PC-3 (cell line): ENCODE measurements around the gene ZNF148. TPM values are rescaled to one million over a fixed set of nuclear protein-coding genes. Genes with fewer than 3 reads are reported as not detected.
A peak's percentile ranks its signal among the peaks of the same experiment; 100 is the strongest.

Experiments used
- ATAC-seq: fragments of 200-7000 bp; cut with Tn5 transposase; 2 replicates; pipeline ENCODE4 v1.9.1; 2020; ENCODE audit warnings: mild to moderate bottlenecking, moderate library complexity
- BruUV-seq: library from RNA; stranded (reverse); fragments of 400-500 nt; replicated peaks from 2 replicates; lab custom pipeline; 2021; lab: Mats Ljungman, UMichigan
- CTCF ChIA-PET: fragments of 300-600 bp; sonication (Branson Sonifier 250); formaldehyde crosslinking; loops from one replicate; lab custom pipeline; 2022; ENCODE audit warnings: antibody characterized with exemption; lab: Charles Lee
- POLR2A ChIA-PET: fragments of 300-600 bp; sonication (Branson Sonifier 250); formaldehyde crosslinking; loops from one replicate; lab custom pipeline; 2022; ENCODE audit warnings: antibody characterized with exemption; ENCODE audit not compliant: unreplicated experiment; lab: Charles Lee
- DNase-seq: peaks from one replicate; pipeline ENCODE4 v3.0.0-alpha.2; 2015
- H2AFZ ChIP-seq: fragments of 300-600 bp; sonication (generic); 2 replicates; pipeline ENCODE4 v1.6.0; 2016; ENCODE audit warnings: antibody characterized with exemption, low read length
- H3F3A ChIP-seq: fragments of 300-600 bp; sonication (generic); one replicate; pipeline ENCODE4 v1.6.0; 2017; ENCODE audit warnings: antibody characterized with exemption, low read length, control low read depth, mild to moderate bottlenecking; ENCODE audit not compliant: unreplicated experiment
- H3K27ac ChIP-seq: fragments of 300-600 bp; sonication (generic); 2 replicates; pipeline ENCODE4 v1.5.1; 2016; ENCODE audit warnings: mild to moderate bottlenecking, low read length
- H3K27me3 ChIP-seq: fragments of 300-600 bp; sonication (generic); 2 replicates; pipeline ENCODE4 v1.6.1; 2016; ENCODE audit warnings: low read length, mixed read lengths
- H3K36me3 ChIP-seq: fragments of 300-600 bp; sonication (generic); 2 replicates; pipeline ENCODE4 v1.6.1; 2016; ENCODE audit warnings: low read depth, mixed run types, low read length, mixed read lengths
- H3K4me1 ChIP-seq: fragments of 300-600 bp; sonication (generic); 2 replicates; pipeline ENCODE4 v1.5.1; 2016; ENCODE audit warnings: low read length; ENCODE audit not compliant: insufficient read depth
- H3K4me2 ChIP-seq: fragments of 300-600 bp; sonication (generic); 2 replicates; pipeline ENCODE4 v1.6.0; 2016; ENCODE audit warnings: low read length
- H3K4me3 ChIP-seq: fragments of 300-600 bp; sonication (generic); 2 replicates; pipeline ENCODE4 v1.5.1; 2016; ENCODE audit warnings: mild to moderate bottlenecking, low read length, mixed read lengths
- H3K79me2 ChIP-seq: fragments of 300-600 bp; sonication (generic); 2 replicates; pipeline ENCODE4 v1.6.1; 2017; ENCODE audit warnings: low read length, mixed read lengths
- H3K9ac ChIP-seq: fragments of 300-600 bp; sonication (generic); 2 replicates; pipeline ENCODE4 v1.6.0; 2016; ENCODE audit warnings: mild to moderate bottlenecking, low read length
- H3K9me2 ChIP-seq: fragments of 300-600 bp; sonication (generic); replicated peaks from 2 replicates; pipeline ENCODE4 v1.6.1; 2016; ENCODE audit warnings: mixed run types, low read length, mixed read lengths
- H3K9me3 ChIP-seq: fragments of 300-600 bp; sonication (generic); 2 replicates; pipeline ENCODE4 v1.6.1; 2016; ENCODE audit warnings: low read length, mixed read lengths
- H4K20me1 ChIP-seq: fragments of 300-600 bp; sonication (generic); 2 replicates; pipeline ENCODE4 v1.6.1; 2016; ENCODE audit warnings: low read length, mixed read lengths
- EZH2 ChIP-seq: fragments of 300-600 bp; sonication (generic); IDR thresholded peaks from one replicate; pipeline ENCODE4 v1.6.1; 2017; ENCODE audit warnings: antibody characterized with exemption, mild to moderate bottlenecking, low read length; ENCODE audit not compliant: unreplicated experiment
- EZH2phosphoT487 ChIP-seq: fragments of 300-600 bp; sonication (generic); IDR thresholded peaks from 2 replicates; pipeline ENCODE4 v1.6.1; 2018; ENCODE audit warnings: mild to moderate bottlenecking, antibody characterized with exemption, low read length, borderline replicate concordance
- intact Hi-C: fragments of 100-400 bp; cut with micrococcal nuclease; formaldehyde crosslinking; loops from 2 replicates; pipeline ENCODE4 v1.9.0; 2023
- total RNA-seq: library from RNA; depleted of rRNA; stranded (reverse); fragments of >200 nt; gene quantifications from 2 replicates; pipeline ENCODE4 v1.2.3, GENCODE V29; 2014
- TF ChIP-seq, protein P1 (sequence below): fragments of 300-600 bp; sonication (generic); conservative IDR thresholded peaks from 2 replicates; pipeline ENCODE4 v1.5.1; 2017; ENCODE audit warnings: antibody characterized with exemption, low read depth, mild to moderate bottlenecking, low read length

ZNF148 gene
- total RNA-seq, 1 experiment from 2014 or later = 18.1 TPM

DNA sequence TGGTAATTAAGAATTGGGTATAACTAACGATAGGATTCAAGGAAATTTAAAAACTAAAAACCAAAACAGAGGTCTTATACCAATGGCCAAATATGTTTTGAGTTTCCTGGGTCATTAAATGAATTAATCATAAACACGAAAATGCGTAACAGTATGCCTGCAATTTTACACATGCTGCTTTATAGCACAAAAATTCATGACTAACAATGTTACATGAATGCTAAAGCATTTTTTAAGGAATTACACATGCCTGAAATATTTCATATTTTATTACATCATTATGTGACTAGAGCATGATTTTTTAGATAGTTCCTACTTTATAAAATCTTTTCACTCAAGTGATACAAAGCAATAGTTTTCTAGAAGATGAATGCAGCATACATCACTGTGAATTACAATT, 74.7 kb downstream of the ZNF148 start:
- Histone ChIP-seq H4K20me1 (no peaks in the 10 kb centered on the region), H3K36me3 (no peaks in the 10 kb centered on the region), H2AFZ (no peak overlapping the region), H3F3A (no peaks in the 10 kb centered on the region), H3K4me2 (peak overlapping the region; percentile 19; the same call in 1 of the 2 replicates), H3K4me3 (no peak overlapping the region), H3K79me2 (peaks cover 39% of the 10 kb centered on the region), H3K27ac (no peak overlapping the region), H3K9ac (no peak overlapping the region), H3K27me3 (no peaks in the 10 kb centered on the region), H3K9me2 (no peaks in the 10 kb centered on the region), H3K9me3 (no peaks in the 10 kb centered on the region), H3K4me1 (peaks cover 13% of the 10 kb centered on the region)
- intact Hi-C loops = no loop called here
- TF ChIP-seq, protein P1, sequence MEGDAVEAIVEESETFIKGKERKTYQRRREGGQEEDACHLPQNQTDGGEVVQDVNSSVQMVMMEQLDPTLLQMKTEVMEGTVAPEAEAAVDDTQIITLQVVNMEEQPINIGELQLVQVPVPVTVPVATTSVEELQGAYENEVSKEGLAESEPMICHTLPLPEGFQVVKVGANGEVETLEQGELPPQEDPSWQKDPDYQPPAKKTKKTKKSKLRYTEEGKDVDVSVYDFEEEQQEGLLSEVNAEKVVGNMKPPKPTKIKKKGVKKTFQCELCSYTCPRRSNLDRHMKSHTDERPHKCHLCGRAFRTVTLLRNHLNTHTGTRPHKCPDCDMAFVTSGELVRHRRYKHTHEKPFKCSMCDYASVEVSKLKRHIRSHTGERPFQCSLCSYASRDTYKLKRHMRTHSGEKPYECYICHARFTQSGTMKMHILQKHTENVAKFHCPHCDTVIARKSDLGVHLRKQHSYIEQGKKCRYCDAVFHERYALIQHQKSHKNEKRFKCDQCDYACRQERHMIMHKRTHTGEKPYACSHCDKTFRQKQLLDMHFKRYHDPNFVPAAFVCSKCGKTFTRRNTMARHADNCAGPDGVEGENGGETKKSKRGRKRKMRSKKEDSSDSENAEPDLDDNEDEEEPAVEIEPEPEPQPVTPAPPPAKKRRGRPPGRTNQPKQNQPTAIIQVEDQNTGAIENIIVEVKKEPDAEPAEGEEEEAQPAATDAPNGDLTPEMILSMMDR = no peak
- TF ChIP-seq EZH2 = no peak
- TF ChIP-seq EZH2phosphoT487 = no peak
- DNase-seq (peak; percentile 71), ATAC-seq (peak; percentile 64)
- CTCF ChIA-PET = no interaction called here
- POLR2A ChIA-PET = no interaction called here
- no TSS peak for BruUV-seq

DNA sequence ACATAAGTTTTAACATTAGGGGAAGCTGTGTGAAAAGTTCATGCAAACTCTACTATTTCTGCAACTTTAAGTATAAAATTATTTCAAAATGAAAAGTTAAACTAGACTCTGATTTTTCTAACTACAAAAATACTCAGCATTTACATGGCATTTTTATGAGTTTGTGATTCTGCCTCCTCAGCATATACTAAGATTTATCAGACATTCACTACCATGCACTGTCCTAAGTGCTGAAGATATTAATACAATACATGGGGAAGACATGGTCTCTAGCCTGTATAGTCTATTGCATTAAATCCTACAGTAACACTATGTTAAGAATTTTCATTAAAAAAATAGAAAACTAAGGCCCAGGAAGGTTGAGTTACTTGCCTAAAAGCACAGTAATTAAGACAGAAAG, 80.7 kb downstream of the ZNF148 start:
- no peaks in the 10 kb centered on the region for H3K9me2 ChIP-seq
- H3K36me3 ChIP-seq = no peaks in the 10 kb centered on the region
- ATAC-seq (no peak), DNase-seq (no peak)
- no peak overlapping the region for H3K4me3 ChIP-seq
- intact Hi-C loops = no loop called here
- H2AFZ ChIP-seq = no peak overlapping the region
- H3K4me2 ChIP-seq = no peak overlapping the region
- no peaks in the 10 kb centered on the region for H3K4me1 ChIP-seq
- peaks cover 21% of the 10 kb centered on the region for H3K79me2 ChIP-seq
- H3K9ac ChIP-seq = no peak overlapping the region
- no peak for TF ChIP-seq EZH2
- no peak for TF ChIP-seq EZH2phosphoT487
- TF ChIP-seq, protein P1 = no peak
- ChIA-PET CTCF (no interaction called here), POLR2A (no interaction called here)
- H4K20me1 ChIP-seq = no peaks in the 10 kb centered on the region
- BruUV-seq = no TSS peak
- H3K27me3 ChIP-seq = no peaks in the 10 kb centered on the region
- no peak overlapping the region for H3K27ac ChIP-seq
- no peaks in the 10 kb centered on the region for H3K9me3 ChIP-seq
- no peaks in the 10 kb centered on the region for H3F3A ChIP-seq

DNA sequence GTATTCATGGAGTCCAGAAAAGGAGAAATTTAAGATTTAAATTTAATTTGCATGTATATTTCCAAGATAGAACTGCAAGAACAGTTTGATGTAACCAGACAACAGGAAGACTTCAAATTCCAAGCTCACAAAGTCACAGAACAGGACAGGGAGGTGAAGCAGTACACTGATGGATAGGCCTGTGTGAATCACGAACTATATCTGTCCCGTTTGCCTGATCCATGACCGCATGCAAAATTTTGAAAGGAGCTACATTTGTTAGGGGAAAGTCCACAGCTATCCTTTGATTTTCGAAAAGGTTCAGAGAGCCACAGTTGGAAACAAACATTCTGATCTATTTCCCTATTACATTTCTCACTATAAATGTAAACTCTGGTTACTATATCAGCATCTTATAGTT, 83.1 kb downstream of the ZNF148 start:
- Histone ChIP-seq H3K4me3 (no peak overlapping the region), H3K27me3 (no peaks in the 10 kb centered on the region), H3K4me1 (no peaks in the 10 kb centered on the region), H4K20me1 (no peaks in the 10 kb centered on the region), H2AFZ (no peak overlapping the region), H3K79me2 (peaks cover 14% of the 10 kb centered on the region), H3F3A (no peaks in the 10 kb centered on the region), H3K27ac (no peak overlapping the region), H3K4me2 (no peak overlapping the region), H3K9ac (no peak overlapping the region), H3K9me3 (no peaks in the 10 kb centered on the region), H3K36me3 (no peaks in the 10 kb centered on the region; the same call in 1 of the 2 replicates), H3K9me2 (no peaks in the 10 kb centered on the region)
- ATAC-seq = no peak
- BruUV-seq = no TSS peak
- POLR2A ChIA-PET = interaction anchor here (0.6 kb wide), 1 partner anchor 281 kb away, joined by 6 read pairs; no protein-coding TSS in a partner anchor
- TF ChIP-seq, protein P1 = no peak
- TF ChIP-seq EZH2phosphoT487 (no peak), EZH2 (no peak)
- CTCF ChIA-PET = no interaction called here
- no peak for DNase-seq
- intact Hi-C loops = no loop called here
